ENCODE data around the gene HSDL1. TPM values are rescaled to one million over a fixed set of nuclear protein-coding genes. Genes with fewer than 3 reads are reported as not detected.

HSDL1 gene
- total and polyA plus RNA-seq, 4 donors: 3.0 to 9.6 (median 5.3) TPM

GRCh38 chr16:84150926-84151325 is 5.9 kb upstream of the HSDL1 start:
- no peak for DNase-seq (ENCODE audit: low spot score)
- TF ChIP-seq ZBTB33 (IDR thresholded peaks at IDR 0.05) (no peak), JUND (IDR thresholded peaks at IDR 0.05) (no peak), HNF4A (conservative IDR thresholded peaks at IDR 0.05) (no peak), REST (IDR thresholded peaks at IDR 0.05) (no peak), FOXA1 (IDR thresholded peaks at IDR 0.05) (no peak), SP1 (IDR thresholded peaks at IDR 0.05) (no peak), FOXA2 (IDR thresholded peaks at IDR 0.05) (no peak), GABPA (IDR thresholded peaks at IDR 0.05 in 1 of 2, conservative IDR thresholded peaks at IDR 0.05 in 1 of 2) (no peak), RXRA (IDR thresholded peaks at IDR 0.05) (no peak), NR2F2 (IDR thresholded peaks at IDR 0.05) (no peak), TAF1 (conservative IDR thresholded peaks at IDR 0.05) (no peak), HNF4G (IDR thresholded peaks at IDR 0.05) (no peak), RAD21 (IDR thresholded peaks at IDR 0.05) (no peak)

GRCh38 chr16:84144209-84144858 is 643 bp downstream of the HSDL1 start:
- Histone ChIP-seq H3K9me3 (ENCODE audit: control insufficient read depth in 4 of 4, low read length in 3 of 4) (no peaks in the 10 kb centered on the region), H3K4me3 (ENCODE audit: low read depth in 1 of 3, low read length in 3 of 3) (peak overlapping the region; percentile 54 to 92 (median 86)), H3K27me3 (ENCODE audit: control insufficient read depth in 4 of 4, insufficient read depth in 4 of 4, low read length in 3 of 4) (no peaks in the 10 kb centered on the region), H3K36me3 (ENCODE audit: control insufficient read depth in 4 of 4, insufficient read depth in 3 of 4, low read depth in 1 of 4, low read length in 3 of 4) (no peaks in the 10 kb centered on the region), H3K9ac (ENCODE audit: low read depth in 1 of 2, low read length in 2 of 2) (no peak overlapping the region), H3K4me1 (ENCODE audit: control insufficient read depth in 4 of 4, insufficient read depth in 4 of 4, low read length in 3 of 4) (peaks cover 3 to 9% (median 8%) of the 10 kb centered on the region in 4 donors), H3K27ac (ENCODE audit: low read depth in 1 of 2, low read length in 2 of 2) (peak overlapping the region in 1 of 2 donors; percentile 54)
- peak; percentile 40 for DNase-seq (ENCODE audit: low spot score)
- WGBS: 2% methylated on average over 39 of the region's 39 CpGs
- TF ChIP-seq RXRA (IDR thresholded peaks at IDR 0.05): no peak
- no peak for TF ChIP-seq NR2F2 (IDR thresholded peaks at IDR 0.05)
- TF ChIP-seq RAD21 (IDR thresholded peaks at IDR 0.05): no peak
- TF ChIP-seq HNF4G (IDR thresholded peaks at IDR 0.05): no peak
- no peak for TF ChIP-seq HNF4A (conservative IDR thresholded peaks at IDR 0.05)
- TF ChIP-seq TAF1 (conservative IDR thresholded peaks at IDR 0.05): no peak
- TF ChIP-seq YY1 (IDR thresholded peaks at IDR 0.05): no peak
- no peak for TF ChIP-seq ZBTB33 (IDR thresholded peaks at IDR 0.05)
- TF ChIP-seq EGR1 (IDR thresholded peaks at IDR 0.05; ENCODE audit: low read depth in 2 of 2): no peak
- no peak for TF ChIP-seq JUND (IDR thresholded peaks at IDR 0.05)
- TF ChIP-seq GABPA (IDR thresholded peaks at IDR 0.05 in 1 of 2, conservative IDR thresholded peaks at IDR 0.05 in 1 of 2): no peak
- TF ChIP-seq MAX (IDR thresholded peaks at IDR 0.05): no peak
- TF ChIP-seq CTCF (IDR thresholded peaks at IDR 0.05; ENCODE audit: low read depth, low read length, missing input control): no peak
- no peak for TF ChIP-seq FOXA1 (IDR thresholded peaks at IDR 0.05)
- TF ChIP-seq SP1 (IDR thresholded peaks at IDR 0.05): no peak
- no peak for TF ChIP-seq REST (IDR thresholded peaks at IDR 0.05)
- TF ChIP-seq FOXA2 (IDR thresholded peaks at IDR 0.05): no peak

More at GRCh38 chr16:84150926-84151325, 5.9 kb upstream of the HSDL1 start:
- no peak overlapping the region for H3K9ac ChIP-seq (ENCODE audit: low read depth in 1 of 2, low read length in 2 of 2)
- H3K4me1 ChIP-seq (ENCODE audit: control insufficient read depth in 4 of 4, insufficient read depth in 4 of 4, low read length in 3 of 4): no peaks in the 10 kb centered on the region
- H3K36me3 ChIP-seq (ENCODE audit: control insufficient read depth in 4 of 4, insufficient read depth in 3 of 4, low read depth in 1 of 4, low read length in 3 of 4): no peaks in the 10 kb centered on the region
- H3K4me3 ChIP-seq (ENCODE audit: low read depth in 1 of 3, low read length in 3 of 3): no peak overlapping the region
- H3K27ac ChIP-seq (ENCODE audit: low read depth in 1 of 2, low read length in 2 of 2): no peak overlapping the region
- H3K9me3 ChIP-seq (ENCODE audit: control insufficient read depth in 4 of 4, low read length in 3 of 4): no peaks in the 10 kb centered on the region
- WGBS: 81% methylated on average over 3 of the region's 3 CpGs
- peaks cover 0 to 4% (median 0%) of the 10 kb centered on the region in 4 donors for H3K27me3 ChIP-seq (ENCODE audit: control insufficient read depth in 4 of 4, insufficient read depth in 4 of 4, low read length in 3 of 4)
